Left lung (tissue), 10 donors: ENCODE measurements around the gene RAMP3. TPM values are rescaled to one million over a fixed set of nuclear protein-coding genes. Genes with fewer than 3 reads are reported as not detected.

ENCODE experiments used
- ATAC-seq: fragments of 200-7000 bp; cut with Tn5 transposase; one replicate; pipeline ENCODE4 v1.9.1; 2020; ENCODE audit warnings: moderate library complexity
- DNase-seq, 4 donors: peaks; one replicate each; pipeline ENCODE4 v3.0.0-alpha.2; 2013 to 2020
- H3K27ac ChIP-seq, 2 donors: fragments of 200-600 bp; sonication (generic) in 1 of 2; one replicate each; pipeline versions ENCODE4 v1.5.0 to v1.8.0; 2020 to 2021
- H3K27me3 ChIP-seq, 2 donors: fragments of 200-600 bp; sonication (generic) in 1 of 2; one replicate each; pipeline versions ENCODE4 v1.5.0 to v1.8.0; 2020 to 2021
- H3K36me3 ChIP-seq, 2 donors: fragments of 200-600 bp; sonication (generic) in 1 of 2; one replicate each; pipeline versions ENCODE4 v1.5.0 to v1.8.0; 2020 to 2021
- H3K4me1 ChIP-seq, 2 donors: fragments of 200-600 bp; one replicate each; pipeline ENCODE4 v1.8.0; 2021
- H3K4me3 ChIP-seq, 2 donors: fragments of 200-600 bp; sonication (generic) in 1 of 2; one replicate each; pipeline versions ENCODE4 v1.5.0 to v1.8.0; 2020 to 2021; ENCODE audit warnings: mild to moderate bottlenecking in 1 of 2
- H3K9me3 ChIP-seq, 2 donors: fragments of 200-600 bp; sonication (generic) in 1 of 2; one replicate each; pipeline versions ENCODE4 v1.5.0 to v1.8.0; 2020 to 2021
- CTCF ChIP-seq, 2 donors: fragments of 200-600 bp; sonication (generic) in 1 of 2; IDR thresholded peaks; one replicate each; pipeline versions ENCODE4 v1.5.0 to v1.8.0; 2021; ENCODE audit warnings: antibody characterized with exemption in 2 of 2
- intact Hi-C, 2 donors: fragments of 100-400 bp; cut with DNase I; formaldehyde crosslinking; loops; one replicate each; pipeline versions ENCODE4 v1.11.2 to v1.14.2; 2022
- polyA plus RNA-seq, 6 donors: library from polyadenylated mRNA; unstranded; fragments of 120-200 nt; gene quantifications; one replicate each; pipeline ENCODE4 v1.2.1, GENCODE V29; 2013; ENCODE audit not compliant: insufficient read length in 6 of 6
- total RNA-seq, 2 donors: library from RNA; stranded (reverse); fragmentation: NEBNext Ultra II Directional; extraction: Animal tissue kit (Norgen Biotek cat#: 25700); gene quantifications; one replicate each; pipeline ENCODE4 v1.2.1, GENCODE V29; 2021
- donor health status: DM: no; HTN: yes; CAD: no.
- donor health status: DM: no; HTN: no; CAD: no.

RAMP3 gene
- total and polyA plus RNA-seq, 8 donors: 12.5 to 89.9 (median 23.2) TPM

GRCh38 chr7:45145881-45146280 lies 11.7 kb upstream of the RAMP3 start:
- no peaks in the 10 kb centered on the region for H3K4me1 ChIP-seq
- intact Hi-C loops: no loop called here
- no peak overlapping the region for H3K4me3 ChIP-seq
- no peak overlapping the region for H3K27ac ChIP-seq
- H3K9me3 ChIP-seq: no peaks in the 10 kb centered on the region
- DNase-seq (peak in 1 of 4 donors; percentile 21), ATAC-seq (no peak)
- peaks cover 6 to 12% of the 10 kb centered on the region in 2 donors for H3K27me3 ChIP-seq
- TF ChIP-seq CTCF (IDR thresholded peaks at IDR 0.05): no peak
- no peaks in the 10 kb centered on the region for H3K36me3 ChIP-seq

GRCh38 chr7:45146531-45147379 lies 10.8 kb upstream of the RAMP3 start:
- DNase-seq (peak in 2 of 4 donors; percentile 19 to 46), ATAC-seq (no peak)
- H3K4me3 ChIP-seq: no peak overlapping the region
- H3K27ac ChIP-seq: no peak overlapping the region
- peaks cover 6 to 12% of the 10 kb centered on the region in 2 donors for H3K27me3 ChIP-seq
- no peak for TF ChIP-seq CTCF (IDR thresholded peaks at IDR 0.05)
- intact Hi-C loops: no loop called here
- H3K36me3 ChIP-seq: no peaks in the 10 kb centered on the region
- H3K9me3 ChIP-seq: no peaks in the 10 kb centered on the region
- H3K4me1 ChIP-seq: no peaks in the 10 kb centered on the region

GRCh38 chr7:45147858-45148652 lies 9.5 kb upstream of the RAMP3 start:
- Histone ChIP-seq H3K27me3 (peaks cover 6 to 12% of the 10 kb centered on the region in 2 donors), H3K4me1 (no peaks in the 10 kb centered on the region), H3K9me3 (no peaks in the 10 kb centered on the region), H3K27ac (no peak overlapping the region), H3K36me3 (no peaks in the 10 kb centered on the region), H3K4me3 (no peak overlapping the region)
- no peak for TF ChIP-seq CTCF (IDR thresholded peaks at IDR 0.05)
- DNase-seq: peak in 1 of 4 donors; percentile 28
- intact Hi-C loops: no loop called here
- peak; percentile 9 for ATAC-seq

- Histone ChIP-seq H3K9me3 (no peaks in the 10 kb centered on the region), H3K27ac (no peak overlapping the region), H3K4me1 (no peaks in the 10 kb centered on the region), H3K4me3 (no peak overlapping the region), H3K36me3 (no peaks in the 10 kb centered on the region), H3K27me3 (peaks cover 6 to 12% of the 10 kb centered on the region in 2 donors)
- intact Hi-C loops: no loop called here
- no peak for DNase-seq
- ATAC-seq: no peak
- TF ChIP-seq CTCF (IDR thresholded peaks at IDR 0.05): no peak
These were observed 9.0 kb upstream of the RAMP3 start for GRCh38 chr7:45148653-45148973.

GRCh38 chr7:45149606-45150005 lies 8.0 kb upstream of the RAMP3 start:
- peaks cover 6 to 12% of the 10 kb centered on the region in 2 donors for H3K27me3 ChIP-seq
- no peak overlapping the region for H3K4me3 ChIP-seq
- H3K4me1 ChIP-seq: no peaks in the 10 kb centered on the region
- ATAC-seq: no peak
- no peak overlapping the region for H3K27ac ChIP-seq
- no peak for TF ChIP-seq CTCF (IDR thresholded peaks at IDR 0.05)
- H3K36me3 ChIP-seq: no peaks in the 10 kb centered on the region
- intact Hi-C loops: loop anchor here in 1 of 2 donors (10.0 kb wide), 1 partner anchor 105 kb away; no protein-coding TSS in a partner anchor
- DNase-seq: peak in 1 of 4 donors; percentile 6
- H3K9me3 ChIP-seq: no peaks in the 10 kb centered on the region
